Right atrium auricular region (tissue), 2 donors: ENCODE measurements around the gene CRABP1. TPM values are rescaled to one million over a fixed set of nuclear protein-coding genes. Genes with fewer than 3 reads are reported as not detected.

ENCODE experiments used
- DNase-seq: peaks from one replicate; pipeline ENCODE4 v3.0.0-alpha.2; 2019; ENCODE audit warnings: low spot score
- H3K27ac ChIP-seq, 2 donors: fragments of 200-600 bp; sonication (generic); 1 replicate in 1 of 2; 2 replicates in 1 of 2; pipeline ENCODE4 v1.5.1; 2016 to 2019
- H3K27me3 ChIP-seq, 2 donors: fragments of 200-600 bp; sonication (generic); one replicate each; pipeline versions ENCODE4 v1.5.1 to v1.6.0; 2017 to 2019
- H3K36me3 ChIP-seq: fragments of 200-600 bp; sonication (generic); one replicate; pipeline ENCODE4 v1.5.1; 2016
- H3K4me1 ChIP-seq, 2 donors: fragments of 200-600 bp; sonication (generic); one replicate each; pipeline versions ENCODE4 v1.5.1 to v1.6.0; 2017 to 2019
- H3K4me3 ChIP-seq, 2 donors: fragments of 200-600 bp; sonication (generic); 1 replicate in 1 of 2; 2 replicates in 1 of 2; pipeline ENCODE4 v1.5.1; 2017 to 2019; ENCODE audit warnings: mild to moderate bottlenecking in 1 of 2, moderate library complexity in 1 of 2
- H3K9me3 ChIP-seq, 2 donors: fragments of 200-600 bp; sonication (generic); one replicate each; pipeline ENCODE4 v1.5.1; 2019
- CTCF ChIP-seq, 2 donors: fragments of 200-600 bp; sonication (generic); IDR thresholded peaks; one replicate each; pipeline ENCODE4 v1.5.1; 2019; ENCODE audit warnings: antibody characterized with exemption in 2 of 2
- total RNA-seq, 2 donors: library from RNA; depleted of rRNA; stranded (reverse); fragments of >200 nt; gene quantifications; one replicate each; pipeline ENCODE4 v1.1.0, GENCODE V29; 2016

CRABP1 gene
- total RNA-seq, 2 donors from 2014 or later = not detected

GRCh38 chr15:78335985-78336384 is 4.2 kb upstream of the CRABP1 start:
- Histone ChIP-seq H3K27me3 (peaks cover 6 to 18% of the 10 kb centered on the region in 2 donors), H3K36me3 (no peaks in the 10 kb centered on the region), H3K9me3 (no peaks in the 10 kb centered on the region), H3K4me3 (no peak overlapping the region), H3K4me1 (peaks cover 0 to 11% of the 10 kb centered on the region in 2 donors), H3K27ac (no peak overlapping the region)
- no peak for DNase-seq
- TF ChIP-seq CTCF (IDR thresholded peaks at IDR 0.05) = no peak

GRCh38 chr15:78338781-78339180 is 1.4 kb upstream of the CRABP1 start:
- no peaks in the 10 kb centered on the region for H3K36me3 ChIP-seq
- TF ChIP-seq CTCF (IDR thresholded peaks at IDR 0.05) = no peak
- peaks cover 0 to 16% of the 10 kb centered on the region in 2 donors for H3K4me1 ChIP-seq
- H3K27ac ChIP-seq = no peak overlapping the region
- no peaks in the 10 kb centered on the region for H3K9me3 ChIP-seq
- peaks cover 6 to 18% of the 10 kb centered on the region in 2 donors for H3K27me3 ChIP-seq
- no peak overlapping the region for H3K4me3 ChIP-seq
- no peak for DNase-seq

- Histone ChIP-seq H3K4me3 (no peak overlapping the region), H3K36me3 (no peaks in the 10 kb centered on the region), H3K27me3 (peaks cover 6 to 18% of the 10 kb centered on the region in 2 donors), H3K4me1 (peaks cover 0 to 16% of the 10 kb centered on the region in 2 donors), H3K9me3 (no peaks in the 10 kb centered on the region), H3K27ac (no peak overlapping the region)
- DNase-seq = no peak
- TF ChIP-seq CTCF (IDR thresholded peaks at IDR 0.05) = no peak
These were observed 594 bp upstream of the CRABP1 start for GRCh38 chr15:78339559-78339958.

- no peaks in the 10 kb centered on the region for H3K9me3 ChIP-seq
- no peak overlapping the region for H3K27ac ChIP-seq
- H3K4me3 ChIP-seq = no peak overlapping the region
- peaks cover 6 to 18% of the 10 kb centered on the region in 2 donors for H3K27me3 ChIP-seq
- H3K36me3 ChIP-seq = no peaks in the 10 kb centered on the region
- peaks cover 0 to 16% of the 10 kb centered on the region in 2 donors for H3K4me1 ChIP-seq
- no peak for TF ChIP-seq CTCF (IDR thresholded peaks at IDR 0.05)
- DNase-seq = no peak
These were observed 1.2 kb downstream of the CRABP1 start for GRCh38 chr15:78341057-78341987.

- Histone ChIP-seq H3K4me3 (no peak overlapping the region), H3K27me3 (peaks cover 6 to 18% of the 10 kb centered on the region in 2 donors), H3K27ac (no peak overlapping the region), H3K9me3 (no peaks in the 10 kb centered on the region), H3K36me3 (no peaks in the 10 kb centered on the region), H3K4me1 (peaks cover 0 to 16% of the 10 kb centered on the region in 2 donors)
- no peak for DNase-seq
- no peak for TF ChIP-seq CTCF (IDR thresholded peaks at IDR 0.05)
These were observed 1.9 kb downstream of the CRABP1 start for GRCh38 chr15:78342021-78342420.
